AG09309 (cell line): ENCODE data around the gene SULT1E1.

Experiments used
- DNase-seq: peaks from one replicate; pipeline ENCODE4 v3.0.0-alpha.2; 2010; ENCODE audit warnings: low read depth
- H3K4me3 ChIP-seq: 2 replicates; pipeline ENCODE4 v1.5.1; 2011; ENCODE audit warnings: mild to moderate bottlenecking, low read depth, low read length, moderate library complexity; ENCODE audit not compliant: control insufficient read depth
- TF ChIP-seq, protein P1 (sequence below): IDR thresholded peaks from 2 replicates; pipeline ENCODE4 v1.5.1; 2011; ENCODE audit warnings: mild to moderate bottlenecking, low read depth, low read length, inconsistent platforms; ENCODE audit not compliant: insufficient read depth, control insufficient read depth; ENCODE audit errors: missing control alignments

Gene SULT1E1

GRCh38 chr4:69860052-69860451 lies at the start of gene SULT1E1:
Gene SULT1E1 (minus strand): TSS chr4:69860145. CDS start chr4:69857644, 2,501 bp downstream.
- no peak within 1 kb of the TSS for H3K4me3 ChIP-seq
- TF ChIP-seq, protein P1, sequence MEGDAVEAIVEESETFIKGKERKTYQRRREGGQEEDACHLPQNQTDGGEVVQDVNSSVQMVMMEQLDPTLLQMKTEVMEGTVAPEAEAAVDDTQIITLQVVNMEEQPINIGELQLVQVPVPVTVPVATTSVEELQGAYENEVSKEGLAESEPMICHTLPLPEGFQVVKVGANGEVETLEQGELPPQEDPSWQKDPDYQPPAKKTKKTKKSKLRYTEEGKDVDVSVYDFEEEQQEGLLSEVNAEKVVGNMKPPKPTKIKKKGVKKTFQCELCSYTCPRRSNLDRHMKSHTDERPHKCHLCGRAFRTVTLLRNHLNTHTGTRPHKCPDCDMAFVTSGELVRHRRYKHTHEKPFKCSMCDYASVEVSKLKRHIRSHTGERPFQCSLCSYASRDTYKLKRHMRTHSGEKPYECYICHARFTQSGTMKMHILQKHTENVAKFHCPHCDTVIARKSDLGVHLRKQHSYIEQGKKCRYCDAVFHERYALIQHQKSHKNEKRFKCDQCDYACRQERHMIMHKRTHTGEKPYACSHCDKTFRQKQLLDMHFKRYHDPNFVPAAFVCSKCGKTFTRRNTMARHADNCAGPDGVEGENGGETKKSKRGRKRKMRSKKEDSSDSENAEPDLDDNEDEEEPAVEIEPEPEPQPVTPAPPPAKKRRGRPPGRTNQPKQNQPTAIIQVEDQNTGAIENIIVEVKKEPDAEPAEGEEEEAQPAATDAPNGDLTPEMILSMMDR, result no peak
- DNase-seq, result no peak

- no peak for DNase-seq
- TF ChIP-seq, protein P1, result no peak
- H3K4me3 ChIP-seq, result no peak overlapping the region
Observed at GRCh38 chr4:69909195-69909594, 49.2 kb upstream of the SULT1E1 start.

DNA sequence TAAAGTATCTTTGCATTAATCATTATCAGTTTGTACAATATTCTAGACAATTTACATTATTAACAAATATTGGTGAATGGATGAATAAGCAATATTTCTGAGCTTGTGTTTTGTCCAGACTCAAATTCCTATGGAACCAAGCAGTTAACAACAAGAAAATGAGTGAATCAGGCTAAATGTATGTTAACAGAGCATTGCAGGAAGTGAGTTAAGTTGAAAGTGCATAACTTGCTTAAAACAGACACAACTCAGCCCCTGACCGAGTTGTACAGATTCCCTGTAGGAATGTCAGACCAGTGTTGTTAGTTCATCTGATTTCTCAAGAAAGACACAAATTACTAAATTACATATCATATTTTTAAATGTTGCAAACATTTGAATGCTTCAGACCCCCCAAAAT lies 47.2 kb upstream of the SULT1E1 start:
- TF ChIP-seq, protein P1, result no peak
- no peak overlapping the region for H3K4me3 ChIP-seq
- no peak for DNase-seq

- TF ChIP-seq, protein P1, result no peak
- H3K4me3 ChIP-seq, result no peak overlapping the region
- no peak for DNase-seq
Observed at GRCh38 chr4:69896530-69897116, 36.7 kb upstream of the SULT1E1 start.

GRCh38 chr4:69894721-69895120 lies 34.8 kb upstream of the SULT1E1 start:
- TF ChIP-seq, protein P1, result no peak
- no peak overlapping the region for H3K4me3 ChIP-seq
- no peak for DNase-seq

DNA sequence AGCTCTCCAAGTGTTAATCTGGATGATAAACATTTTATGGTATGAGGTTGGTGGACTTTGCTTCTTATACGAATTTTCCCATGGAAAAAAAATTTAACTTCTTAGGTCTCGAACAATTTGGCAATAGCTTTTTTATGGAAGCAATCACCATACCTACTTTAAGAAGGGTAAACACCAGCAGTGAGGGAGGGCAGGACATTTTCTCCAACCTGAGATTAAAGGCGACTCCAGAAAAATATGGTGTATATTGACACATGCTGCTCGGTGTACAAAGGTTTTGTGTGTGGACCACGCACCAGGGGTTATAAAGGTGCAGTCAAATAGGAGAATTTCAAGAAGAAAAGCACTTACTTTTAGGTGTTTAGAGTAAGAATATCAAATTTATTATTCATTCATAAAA lies 34.2 kb upstream of the SULT1E1 start:
- no peak for DNase-seq
- TF ChIP-seq, protein P1, result no peak
- H3K4me3 ChIP-seq, result no peak overlapping the region
